Liver (tissue), 3 donors: ENCODE results near the gene NECTIN1.

ENCODE experiments used
- EGR1 ChIP-seq, 2 donors: IDR thresholded peaks; 2 replicates each; pipeline ENCODE4 v1.6.1; 2016 to 2018; ENCODE audit warnings: antibody characterized with exemption in 2 of 2, low read depth in 2 of 2
- HNF4A ChIP-seq, 2 donors: conservative IDR thresholded peaks; 2 replicates each; pipeline ENCODE4 v1.6.1; 2016; ENCODE audit warnings: antibody characterized with exemption in 2 of 2, mild to moderate bottlenecking in 2 of 2
- JUND ChIP-seq, 2 donors: IDR thresholded peaks; 2 replicates each; pipeline ENCODE4 v1.6.1; 2016; ENCODE audit warnings: antibody characterized with exemption in 2 of 2
- NR2F2 ChIP-seq: IDR thresholded peaks from 2 replicates; pipeline ENCODE4 v1.6.1; 2016; ENCODE audit warnings: antibody characterized with exemption
- YY1 ChIP-seq: IDR thresholded peaks from 2 replicates; pipeline ENCODE4 v1.6.1; 2016; ENCODE audit warnings: antibody characterized with exemption, mild to moderate bottlenecking
- TF ChIP-seq, protein P1 (sequence below): IDR thresholded peaks from 2 replicates; pipeline ENCODE4 v1.6.1; 2016; ENCODE audit warnings: antibody characterized with exemption
- TF ChIP-seq, protein P2 (sequence below): fragments of 150-350 bp; IDR thresholded peaks from 2 replicates; pipeline ENCODE4 v1.5.1; 2017; ENCODE audit warnings: improper control_type of control experiment, low read depth, low read length; ENCODE audit not compliant: missing input control
- TF ChIP-seq, protein P3 (sequence below): IDR thresholded peaks from 2 replicates; pipeline ENCODE4 v1.6.1; 2016; ENCODE audit warnings: antibody characterized with exemption, mild to moderate bottlenecking
- donor health status: healthy.
- donor health status: healthy.

DNA sequence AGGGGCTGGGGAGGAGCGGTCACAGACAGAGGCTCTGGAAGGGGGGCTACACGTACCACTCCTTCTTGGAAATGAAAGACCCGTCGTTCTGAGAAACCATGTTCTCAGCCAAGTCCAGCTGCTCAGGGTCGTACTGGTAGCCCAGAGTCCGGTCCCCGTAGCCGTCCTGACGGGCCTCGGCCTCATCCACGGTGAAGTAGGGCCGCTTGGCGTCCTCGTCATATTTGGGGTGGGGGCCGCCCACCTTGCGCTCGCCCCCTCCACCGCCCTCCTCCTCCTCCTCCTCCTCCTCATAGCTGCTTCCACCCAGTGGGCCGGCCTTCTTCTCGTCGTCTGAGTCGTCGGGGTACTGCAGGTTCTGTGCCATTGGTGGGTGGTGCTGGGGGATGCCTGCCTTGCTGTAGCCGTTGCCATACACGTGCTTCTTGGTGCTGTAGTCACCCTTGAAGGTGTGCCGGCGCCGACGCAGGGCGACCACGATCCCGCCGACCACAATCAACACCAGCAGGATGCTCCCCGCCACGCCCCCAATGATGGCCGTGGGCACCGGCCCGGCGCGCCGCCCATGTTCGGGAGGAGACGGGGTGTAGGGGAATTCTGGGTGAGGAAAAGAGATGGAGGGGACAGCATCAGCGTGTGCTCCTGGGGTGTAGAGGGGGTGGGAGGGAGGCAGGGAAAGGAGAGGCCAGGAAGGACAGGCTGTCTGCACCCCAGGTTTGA, 64.1 kb downstream of the NECTIN1 start:
- TF ChIP-seq, protein P1, sequence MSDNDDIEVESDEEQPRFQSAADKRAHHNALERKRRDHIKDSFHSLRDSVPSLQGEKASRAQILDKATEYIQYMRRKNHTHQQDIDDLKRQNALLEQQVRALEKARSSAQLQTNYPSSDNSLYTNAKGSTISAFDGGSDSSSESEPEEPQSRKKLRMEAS = no peak
- TF ChIP-seq, protein P2, sequence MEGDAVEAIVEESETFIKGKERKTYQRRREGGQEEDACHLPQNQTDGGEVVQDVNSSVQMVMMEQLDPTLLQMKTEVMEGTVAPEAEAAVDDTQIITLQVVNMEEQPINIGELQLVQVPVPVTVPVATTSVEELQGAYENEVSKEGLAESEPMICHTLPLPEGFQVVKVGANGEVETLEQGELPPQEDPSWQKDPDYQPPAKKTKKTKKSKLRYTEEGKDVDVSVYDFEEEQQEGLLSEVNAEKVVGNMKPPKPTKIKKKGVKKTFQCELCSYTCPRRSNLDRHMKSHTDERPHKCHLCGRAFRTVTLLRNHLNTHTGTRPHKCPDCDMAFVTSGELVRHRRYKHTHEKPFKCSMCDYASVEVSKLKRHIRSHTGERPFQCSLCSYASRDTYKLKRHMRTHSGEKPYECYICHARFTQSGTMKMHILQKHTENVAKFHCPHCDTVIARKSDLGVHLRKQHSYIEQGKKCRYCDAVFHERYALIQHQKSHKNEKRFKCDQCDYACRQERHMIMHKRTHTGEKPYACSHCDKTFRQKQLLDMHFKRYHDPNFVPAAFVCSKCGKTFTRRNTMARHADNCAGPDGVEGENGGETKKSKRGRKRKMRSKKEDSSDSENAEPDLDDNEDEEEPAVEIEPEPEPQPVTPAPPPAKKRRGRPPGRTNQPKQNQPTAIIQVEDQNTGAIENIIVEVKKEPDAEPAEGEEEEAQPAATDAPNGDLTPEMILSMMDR = no peak
- TF ChIP-seq, protein P3, sequence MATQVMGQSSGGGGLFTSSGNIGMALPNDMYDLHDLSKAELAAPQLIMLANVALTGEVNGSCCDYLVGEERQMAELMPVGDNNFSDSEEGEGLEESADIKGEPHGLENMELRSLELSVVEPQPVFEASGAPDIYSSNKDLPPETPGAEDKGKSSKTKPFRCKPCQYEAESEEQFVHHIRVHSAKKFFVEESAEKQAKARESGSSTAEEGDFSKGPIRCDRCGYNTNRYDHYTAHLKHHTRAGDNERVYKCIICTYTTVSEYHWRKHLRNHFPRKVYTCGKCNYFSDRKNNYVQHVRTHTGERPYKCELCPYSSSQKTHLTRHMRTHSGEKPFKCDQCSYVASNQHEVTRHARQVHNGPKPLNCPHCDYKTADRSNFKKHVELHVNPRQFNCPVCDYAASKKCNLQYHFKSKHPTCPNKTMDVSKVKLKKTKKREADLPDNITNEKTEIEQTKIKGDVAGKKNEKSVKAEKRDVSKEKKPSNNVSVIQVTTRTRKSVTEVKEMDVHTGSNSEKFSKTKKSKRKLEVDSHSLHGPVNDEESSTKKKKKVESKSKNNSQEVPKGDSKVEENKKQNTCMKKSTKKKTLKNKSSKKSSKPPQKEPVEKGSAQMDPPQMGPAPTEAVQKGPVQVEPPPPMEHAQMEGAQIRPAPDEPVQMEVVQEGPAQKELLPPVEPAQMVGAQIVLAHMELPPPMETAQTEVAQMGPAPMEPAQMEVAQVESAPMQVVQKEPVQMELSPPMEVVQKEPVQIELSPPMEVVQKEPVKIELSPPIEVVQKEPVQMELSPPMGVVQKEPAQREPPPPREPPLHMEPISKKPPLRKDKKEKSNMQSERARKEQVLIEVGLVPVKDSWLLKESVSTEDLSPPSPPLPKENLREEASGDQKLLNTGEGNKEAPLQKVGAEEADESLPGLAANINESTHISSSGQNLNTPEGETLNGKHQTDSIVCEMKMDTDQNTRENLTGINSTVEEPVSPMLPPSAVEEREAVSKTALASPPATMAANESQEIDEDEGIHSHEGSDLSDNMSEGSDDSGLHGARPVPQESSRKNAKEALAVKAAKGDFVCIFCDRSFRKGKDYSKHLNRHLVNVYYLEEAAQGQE = no peak
- TF ChIP-seq JUND (IDR thresholded peaks at IDR 0.05) (no peak), YY1 (no peak), NR2F2 (no peak), EGR1 (IDR thresholded peaks at IDR 0.05; ENCODE audit: low read depth in 2 of 2) (no peak), HNF4A (conservative IDR thresholded peaks at IDR 0.05) (no peak)
